Measurements from ENCODE around the gene GRWD1.

Gene GRWD1

GRCh38 chr19:48424694-48425219 is 21.0 kb upstream of the GRWD1 start (continued):
- peak; percentile 60 for TF ChIP-seq ZNF398 (tag by site-specific recombination; IDR thresholded peaks at IDR 0.05)
- TF ChIP-seq ZNF501 (tag by site-specific recombination; IDR thresholded peaks at IDR 0.05), result no peak
- TF ChIP-seq ZNF132 (tag by site-specific recombination; IDR thresholded peaks at IDR 0.05; ENCODE audit: borderline replicate concordance), result no peak
- no peak for TF ChIP-seq BCL11A (tag by site-specific recombination; IDR thresholded peaks at IDR 0.05; ENCODE audit: low read depth)
- 0 out of 2 replicates have a peak, but pooled peaks have one; percentile 51 for TF ChIP-seq PATZ1 (tag by site-specific recombination; IDR thresholded peaks at IDR 0.05)
- no peak for TF ChIP-seq ZNF701 (tag by site-specific recombination; IDR thresholded peaks at IDR 0.05)
- no peak for TF ChIP-seq ZNF768 (tag by site-specific recombination; IDR thresholded peaks at IDR 0.05)
- TF ChIP-seq SALL2 (tag by site-specific recombination; IDR thresholded peaks at IDR 0.05; ENCODE audit: borderline replicate concordance), result no peak
- no peak for TF ChIP-seq GFI1B (tag by site-specific recombination; IDR thresholded peaks at IDR 0.05)
- TF ChIP-seq PRDM6 (tag by site-specific recombination; IDR thresholded peaks at IDR 0.05), result no peak
- peak; percentile 10; the same call in 1 of the 2 replicates for TF ChIP-seq ZFHX2 (tag by site-specific recombination; conservative IDR thresholded peaks at IDR 0.05)
- TF ChIP-seq GLIS1 (tag by site-specific recombination; IDR thresholded peaks at IDR 0.05), result peak; percentile 22; the same call in 1 of the 2 replicates
- no peak for TF ChIP-seq TCF7L2 (IDR thresholded peaks at IDR 0.05; ENCODE audit: borderline replicate concordance, low read depth, low read length)
- TF ChIP-seq GLIS2 (tag by site-specific recombination; IDR thresholded peaks at IDR 0.05), result no peak
- no peak for TF ChIP-seq MYNN (tag by site-specific recombination; IDR thresholded peaks at IDR 0.05; ENCODE audit: borderline replicate concordance)
- TF ChIP-seq ZNF600 (tag by site-specific recombination; IDR thresholded peaks at IDR 0.05), result 0 out of 2 replicates have a peak, but pooled peaks have one; percentile 18
- peak; percentile 70 for TF ChIP-seq ZBTB17 (tag by site-specific recombination; IDR thresholded peaks at IDR 0.05)

- ChIA-PET CTCF (interaction anchor here (0.5 to 0.7 kb wide), 2 partner anchors 23 to 563 kb away, joined by 3 to 4 read pairs; no protein-coding TSS in a partner anchor), POLR2A (no interaction called here)
- Histone ChIP-seq H3K4me1 (ENCODE audit: control insufficient read depth, insufficient read depth, low read length) (peaks cover 4% of the 10 kb centered on the region; the same call in 1 of the 2 replicates), H3K4me3 (ENCODE audit: low read depth, low read length) (no peak overlapping the region), H3K36me3 (ENCODE audit: control insufficient read depth in 2 of 2, insufficient read depth in 1 of 2, low read length in 2 of 2) (no peaks in the 10 kb centered on the region), H3K9me3 (ENCODE audit: control insufficient read depth, insufficient read depth, low read depth, low read length) (no peaks in the 10 kb centered on the region), H3K27ac (ENCODE audit: extremely low read depth, low read depth, low read length) (no peak overlapping the region)
- TF ChIP-seq ZNF140 (tag by site-specific recombination; IDR thresholded peaks at IDR 0.05) (no peak), PRDM1 (tag by site-specific recombination; IDR thresholded peaks at IDR 0.05) (no peak), ZNF768 (tag by site-specific recombination; IDR thresholded peaks at IDR 0.05) (no peak), ZNF214 (tag by site-specific recombination; IDR thresholded peaks at IDR 0.05; ENCODE audit: borderline replicate concordance) (no peak), ZNF488 (tag by site-specific recombination; IDR thresholded peaks at IDR 0.05) (no peak), ZNF792 (tag by site-specific recombination; IDR thresholded peaks at IDR 0.05) (no peak), KLF10 (tag by site-specific recombination; IDR thresholded peaks at IDR 0.05) (no peak), ZNF19 (tag by site-specific recombination; IDR thresholded peaks at IDR 0.05; ENCODE audit: low read depth) (no peak), ZNF544 (tag by site-specific recombination; IDR thresholded peaks at IDR 0.05) (no peak), ZNF426 (tag by site-specific recombination; IDR thresholded peaks at IDR 0.05) (no peak), ZFP37 (tag by site-specific recombination; IDR thresholded peaks at IDR 0.05) (no peak), ZNF701 (tag by site-specific recombination; IDR thresholded peaks at IDR 0.05) (no peak), SETDB1 (IDR thresholded peaks at IDR 0.05; ENCODE audit: insufficient read length, low read length) (no peak), ZNF18 (tag by site-specific recombination; IDR thresholded peaks at IDR 0.05) (no peak), ZNF654 (tag by site-specific recombination; IDR thresholded peaks at IDR 0.05; ENCODE audit: low read depth) (no peak), KLF7 (tag by site-specific recombination; IDR thresholded peaks at IDR 0.05; ENCODE audit: borderline replicate concordance) (no peak)
Measured at GRCh38 chr19:48428670-48429069, 17.1 kb upstream of the GRWD1 start.

Data from HEK293 (cell line).